MM.1S (cell line): ENCODE data around the gene RAB29.

ENCODE experiments used
- CTCF ChIP-seq: fragments of 300-600 bp; sonication (generic); IDR thresholded peaks from 2 replicates; pipeline ENCODE4 v1.5.1; 2016; ENCODE audit warnings: antibody characterized with exemption, low read length, mixed read lengths
- EZH2 ChIP-seq: fragments of 300-600 bp; sonication (generic); optimal IDR thresholded peaks from 2 replicates; pipeline ENCODE3; 2017; ENCODE audit warnings: low read depth, mild to moderate bottlenecking, antibody characterized with exemption, low read length, mixed read lengths

- TF ChIP-seq CTCF (no peak), EZH2 (no peak)
Observed at GRCh38 chr1:205805082-205805711, 29.9 kb upstream of the RAB29 start.
